Aorta (tissue), 5 donors: ENCODE data around the gene SLC46A1. TPM values are rescaled to one million over a fixed set of nuclear protein-coding genes. Genes with fewer than 3 reads are reported as not detected.

Source experiments
- ATAC-seq: fragments of 200-7000 bp; cut with Tn5 transposase; one replicate; pipeline ENCODE4 v1.9.1; 2022; ENCODE audit warnings: moderate library complexity; ENCODE audit not compliant: low FRiP score
- DNase-seq, 2 donors: peaks; one replicate each; pipeline ENCODE4 v3.0.0-alpha.2; 2020
- H3K27ac ChIP-seq, 2 donors: one replicate each; pipeline ENCODE4 v1.5.1; 2013; ENCODE audit warnings: low read length in 2 of 2, mild to moderate bottlenecking in 2 of 2, moderate library complexity in 2 of 2, control low read depth in 1 of 2, inconsistent platforms in 1 of 2, low read depth in 1 of 2
- H3K27me3 ChIP-seq, 2 donors: one replicate each; pipeline ENCODE4 v1.6.1; 2013; ENCODE audit warnings: control low read depth in 1 of 2, low read length in 1 of 2, mild to moderate bottlenecking in 1 of 2, moderate library complexity in 1 of 2; ENCODE audit not compliant: insufficient read depth in 2 of 2, control insufficient read depth in 1 of 2
- H3K36me3 ChIP-seq, 2 donors: one replicate each; pipeline ENCODE4 v1.6.1; 2013; ENCODE audit warnings: control low read depth in 1 of 2, low read length in 1 of 2, mild to moderate bottlenecking in 1 of 2; ENCODE audit not compliant: insufficient read depth in 2 of 2, control insufficient read depth in 1 of 2
- H3K4me1 ChIP-seq, 2 donors: one replicate each; pipeline ENCODE4 v1.6.1; 2013; ENCODE audit warnings: low read length in 2 of 2, control low read depth in 1 of 2, mild to moderate bottlenecking in 1 of 2, moderate library complexity in 1 of 2; ENCODE audit not compliant: insufficient read depth in 2 of 2, control insufficient read depth in 1 of 2
- H3K4me3 ChIP-seq, 2 donors: one replicate each; pipeline ENCODE4 v1.5.1; 2013; ENCODE audit warnings: low read length in 2 of 2, control low read depth in 1 of 2, mild to moderate bottlenecking in 1 of 2
- H3K9me3 ChIP-seq: one replicate; pipeline ENCODE4 v1.6.1; 2013; ENCODE audit warnings: mild to moderate bottlenecking, low read length; ENCODE audit not compliant: control insufficient read depth
- WGBS, 2 donors: extraction: QIAGEN DNeasy Blood & Tissue Kit; methylation state at CpG; one replicate each; pipeline ENCODE4 v1.1.7; 2013; 5-methylcytosine and 5-hydroxymethylcytosine counted together
- intact Hi-C, 2 donors: fragments of 100-400 bp; cut with DNase I; formaldehyde crosslinking; loops; one replicate each; pipeline versions ENCODE4 v1.14.2 to v1.15.0; 2022
- polyA plus RNA-seq, 2 donors: library from polyadenylated mRNA; stranded (reverse); fragments of 200-250 nt; gene quantifications; one replicate each; pipeline ENCODE4 v1.2.3, GENCODE V29; 2013
- total RNA-seq, 2 donors: library from RNA; stranded (reverse); fragmentation: NEBNext Ultra II Directional; extraction: Animal tissue kit (Norgen Biotek cat#: 25700); gene quantifications; one replicate each; pipeline ENCODE4 v1.2.1, GENCODE V29; 2021
- donor health status: healthy with polysubstance abuse.
- donor health status: Bipolar disorder and iron deficiency.
- donor health status: DM: no; HTN: no; CAD: no.
- donor health status: DM: no; HTN: no; CAD: no.
- donor health status: DM: yes; HTN: yes; CAD: no.

Gene SLC46A1
- total and polyA plus RNA-seq, 4 donors = 4.4 to 16.7 (median 8.4) TPM

- no peaks in the 10 kb centered on the region for H3K36me3 ChIP-seq
- no peaks in the 10 kb centered on the region for H3K27me3 ChIP-seq
- 91 to 92% methylated on average over 5 of the region's 5 CpGs for WGBS, 2 donors
- no peaks in the 10 kb centered on the region for H3K9me3 ChIP-seq
- ATAC-seq (no peak), DNase-seq (no peak)
- H3K27ac ChIP-seq = no peak overlapping the region
- intact Hi-C loops = no loop called here
- H3K4me3 ChIP-seq = no peak overlapping the region
- H3K4me1 ChIP-seq = no peaks in the 10 kb centered on the region
Observed at GRCh38 chr17:28427371-28427770, 21.4 kb upstream of the SLC46A1 start.

GRCh38 chr17:28426081-28426519, 20.1 kb upstream of the SLC46A1 start:
- intact Hi-C loops = no loop called here
- H3K27ac ChIP-seq = no peak overlapping the region
- DNase-seq = no peak
- H3K36me3 ChIP-seq = no peaks in the 10 kb centered on the region
- WGBS, 2 donors = 73 to 76% methylated on average over 9 of the region's 9 CpGs
- no peaks in the 10 kb centered on the region for H3K9me3 ChIP-seq
- H3K4me1 ChIP-seq = no peaks in the 10 kb centered on the region
- no peak overlapping the region for H3K4me3 ChIP-seq
- no peak for ATAC-seq
- H3K27me3 ChIP-seq = no peaks in the 10 kb centered on the region

GRCh38 chr17:28425206-28425605, 19.2 kb upstream of the SLC46A1 start:
- no peak overlapping the region for H3K4me3 ChIP-seq
- H3K27ac ChIP-seq = no peak overlapping the region
- H3K36me3 ChIP-seq = no peaks in the 10 kb centered on the region
- H3K27me3 ChIP-seq = no peaks in the 10 kb centered on the region
- WGBS, 2 donors = 83% methylated on average over 13 of the region's 13 CpGs
- DNase-seq (no peak), ATAC-seq (no peak)
- H3K4me1 ChIP-seq = no peaks in the 10 kb centered on the region
- H3K9me3 ChIP-seq = no peaks in the 10 kb centered on the region
- intact Hi-C loops = no loop called here

- Histone ChIP-seq H3K9me3 (no peaks in the 10 kb centered on the region), H3K27me3 (no peaks in the 10 kb centered on the region), H3K4me1 (no peaks in the 10 kb centered on the region), H3K27ac (no peak overlapping the region), H3K4me3 (no peak overlapping the region), H3K36me3 (no peaks in the 10 kb centered on the region)
- intact Hi-C loops = no loop called here
- ATAC-seq (no peak), DNase-seq (no peak)
- 75 to 78% methylated on average over 7 of the region's 7 CpGs for whole genome bisulfite sequencing, 2 donors
Observed at GRCh38 chr17:28421787-28422305, 15.8 kb upstream of the SLC46A1 start.

GRCh38 chr17:28416703-28417311, 10.8 kb upstream of the SLC46A1 start:
- no peaks in the 10 kb centered on the region for H3K4me1 ChIP-seq
- H3K36me3 ChIP-seq = no peaks in the 10 kb centered on the region
- intact Hi-C loops = no loop called here
- 20 to 22% methylated on average over 13 of the region's 13 CpGs for WGBS, 2 donors
- H3K4me3 ChIP-seq = no peak overlapping the region
- H3K9me3 ChIP-seq = no peaks in the 10 kb centered on the region
- no peak overlapping the region for H3K27ac ChIP-seq
- ATAC-seq (no peak), DNase-seq (peak; percentile 57 to 73)
- no peaks in the 10 kb centered on the region for H3K27me3 ChIP-seq

- H3K36me3 ChIP-seq = no peaks in the 10 kb centered on the region
- intact Hi-C loops = no loop called here
- 77 to 87% methylated on average over 3 of the region's 3 CpGs for WGBS, 2 donors
- H3K27ac ChIP-seq = no peak overlapping the region
- no peaks in the 10 kb centered on the region for H3K27me3 ChIP-seq
- no peaks in the 10 kb centered on the region for H3K4me1 ChIP-seq
- H3K4me3 ChIP-seq = no peak overlapping the region
- peak in 1 of 2 donors; percentile 53 for DNase-seq
- H3K9me3 ChIP-seq = no peaks in the 10 kb centered on the region
- no peak for ATAC-seq
Observed at GRCh38 chr17:28415886-28416285, 9.9 kb upstream of the SLC46A1 start.

- intact Hi-C loops = no loop called here
- no peak for DNase-seq
- Histone ChIP-seq H3K27me3 (no peaks in the 10 kb centered on the region), H3K4me3 (no peak overlapping the region), H3K27ac (no peak overlapping the region), H3K36me3 (no peaks in the 10 kb centered on the region), H3K4me1 (no peaks in the 10 kb centered on the region), H3K9me3 (no peaks in the 10 kb centered on the region)
- WGBS, 2 donors = 53 to 54% methylated on average over 7 of the region's 7 CpGs
- no peak for ATAC-seq
Observed at GRCh38 chr17:28413804-28414203, 7.8 kb upstream of the SLC46A1 start.

GRCh38 chr17:28412099-28412498, 6.1 kb upstream of the SLC46A1 start:
- Histone ChIP-seq H3K4me3 (no peak overlapping the region), H3K4me1 (no peaks in the 10 kb centered on the region), H3K27me3 (no peaks in the 10 kb centered on the region), H3K36me3 (no peaks in the 10 kb centered on the region), H3K27ac (no peak overlapping the region), H3K9me3 (no peaks in the 10 kb centered on the region)
- intact Hi-C loops = no loop called here
- DNase-seq (no peak), ATAC-seq (no peak)
- 73 to 76% methylated on average over 3 of the region's 3 CpGs for WGBS, 2 donors

GRCh38 chr17:28407974-28408306, 1.9 kb upstream of the SLC46A1 start:
- no peaks in the 10 kb centered on the region for H3K36me3 ChIP-seq
- H3K9me3 ChIP-seq = no peaks in the 10 kb centered on the region
- H3K27ac ChIP-seq = no peak overlapping the region
- intact Hi-C loops = no loop called here
- ATAC-seq = no peak
- H3K4me3 ChIP-seq = no peak overlapping the region
- DNase-seq = no peak
- 93 to 100% methylated on average over 1 of the region's 1 CpG for WGBS, 2 donors
- no peaks in the 10 kb centered on the region for H3K27me3 ChIP-seq
- H3K4me1 ChIP-seq = no peaks in the 10 kb centered on the region
